MCF 10A (cell line): ENCODE results near the gene MKNK2. TPM values are rescaled to one million over a fixed set of nuclear protein-coding genes. Genes with fewer than 3 reads are reported as not detected.

ENCODE experiments used
- BruUV-seq: library from RNA; stranded (reverse); fragments of 400-500 nt; replicated peaks from 2 replicates; lab custom pipeline; 2021; lab: Mats Ljungman, UMichigan
- CTCF ChIA-PET: fragments of 300-600 bp; sonication (Branson Sonifier 250); formaldehyde crosslinking; extraction: SDS; loops from one replicate; lab custom pipeline; 2021; ENCODE audit warnings: antibody characterized with exemption, inconsistent platforms; lab: Yijun Ruan, JAX
- POLR2A ChIA-PET: fragments of 300-600, 350-650 bp; sonication (Branson Sonifier 250); formaldehyde crosslinking; extraction: SDS; loops from one replicate; lab custom pipeline; 2020; ENCODE audit warnings: antibody characterized with exemption, inconsistent platforms; lab: Yijun Ruan, JAX
- DNase-seq: peaks from one replicate; pipeline ENCODE4 v3.0.0-alpha.2; 2018; ENCODE audit not compliant: unreplicated experiment
- H3K27ac Mint-ChIP-seq: one replicate; pipeline ENCODE4 v1.8.0; 2022; ENCODE audit warnings: mild to moderate bottlenecking, low read depth, mixed read lengths; ENCODE audit not compliant: unreplicated experiment
- H3K27me3 Mint-ChIP-seq: one replicate; pipeline ENCODE4 v1.8.0; 2022; ENCODE audit warnings: mixed read lengths; ENCODE audit not compliant: insufficient read depth, unreplicated experiment
- H3K36me3 Mint-ChIP-seq: one replicate; pipeline ENCODE4 v1.8.0; 2022; ENCODE audit warnings: mild to moderate bottlenecking, moderate library complexity, mixed read lengths; ENCODE audit not compliant: insufficient read depth, unreplicated experiment
- H3K4me1 Mint-ChIP-seq: one replicate; pipeline ENCODE4 v1.8.0; 2022; ENCODE audit warnings: mixed read lengths; ENCODE audit not compliant: insufficient read depth, unreplicated experiment
- H3K4me3 Mint-ChIP-seq: one replicate; pipeline ENCODE4 v1.8.0; 2022; ENCODE audit warnings: mild to moderate bottlenecking, moderate library complexity, mixed read lengths; ENCODE audit not compliant: unreplicated experiment
- H3K9me3 Mint-ChIP-seq: one replicate; pipeline ENCODE4 v1.8.0; 2022; ENCODE audit warnings: mixed read lengths; ENCODE audit not compliant: unreplicated experiment
- intact Hi-C: fragments of 100-400 bp; cut with micrococcal nuclease; formaldehyde crosslinking; loops from 2 replicates; pipeline ENCODE4 v1.14.1; 2022
- total RNA-seq: library from RNA; stranded (reverse); gene quantifications from 2 replicates; pipeline ENCODE4 v1.2.3, GENCODE V29; 2022
- TF ChIP-seq, protein P1 (sequence below): fragments of 200-600 bp; IDR thresholded peaks from one replicate; pipeline ENCODE4 v1.8.0; 2022; ENCODE audit warnings: antibody characterized with exemption, mild to moderate bottlenecking; ENCODE audit not compliant: unreplicated experiment

Gene MKNK2
- total RNA-seq, 1 experiment from 2014 or later = 146 TPM

GRCh38 chr19:2042485-2043250 is 8.4 kb downstream of the MKNK2 start:
- Mint-ChIP-seq H3K9me3 (no peaks in the 10 kb centered on the region), H3K36me3 (peaks cover 60% of the 10 kb centered on the region), H3K27me3 (no peaks in the 10 kb centered on the region), H3K4me1 (peaks cover 14% of the 10 kb centered on the region), H3K27ac (peak overlapping the region; percentile 31), H3K4me3 (peak overlapping the region; percentile 56)
- ChIA-PET CTCF (interaction anchor here (0.6 to 1.8 kb wide), 6 partner anchors 11 to 478 kb away, joined by 3 to 6 read pairs (median 5); no protein-coding TSS in a partner anchor), POLR2A (interaction anchor here (0.5 to 4.4 kb wide), 14 partner anchors 10 to 1177 kb away, joined by 3 to 87 read pairs (median 4); partner anchors contain the start of gene MKNK2)
- DNase-seq = peak; percentile 67
- TF ChIP-seq, protein P1, sequence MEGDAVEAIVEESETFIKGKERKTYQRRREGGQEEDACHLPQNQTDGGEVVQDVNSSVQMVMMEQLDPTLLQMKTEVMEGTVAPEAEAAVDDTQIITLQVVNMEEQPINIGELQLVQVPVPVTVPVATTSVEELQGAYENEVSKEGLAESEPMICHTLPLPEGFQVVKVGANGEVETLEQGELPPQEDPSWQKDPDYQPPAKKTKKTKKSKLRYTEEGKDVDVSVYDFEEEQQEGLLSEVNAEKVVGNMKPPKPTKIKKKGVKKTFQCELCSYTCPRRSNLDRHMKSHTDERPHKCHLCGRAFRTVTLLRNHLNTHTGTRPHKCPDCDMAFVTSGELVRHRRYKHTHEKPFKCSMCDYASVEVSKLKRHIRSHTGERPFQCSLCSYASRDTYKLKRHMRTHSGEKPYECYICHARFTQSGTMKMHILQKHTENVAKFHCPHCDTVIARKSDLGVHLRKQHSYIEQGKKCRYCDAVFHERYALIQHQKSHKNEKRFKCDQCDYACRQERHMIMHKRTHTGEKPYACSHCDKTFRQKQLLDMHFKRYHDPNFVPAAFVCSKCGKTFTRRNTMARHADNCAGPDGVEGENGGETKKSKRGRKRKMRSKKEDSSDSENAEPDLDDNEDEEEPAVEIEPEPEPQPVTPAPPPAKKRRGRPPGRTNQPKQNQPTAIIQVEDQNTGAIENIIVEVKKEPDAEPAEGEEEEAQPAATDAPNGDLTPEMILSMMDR = no peak
- intact Hi-C loops = loop anchor here (2.0 kb wide), 1 partner anchor 24 kb away; no protein-coding TSS in a partner anchor
- BruUV-seq = no TSS peak

DNA sequence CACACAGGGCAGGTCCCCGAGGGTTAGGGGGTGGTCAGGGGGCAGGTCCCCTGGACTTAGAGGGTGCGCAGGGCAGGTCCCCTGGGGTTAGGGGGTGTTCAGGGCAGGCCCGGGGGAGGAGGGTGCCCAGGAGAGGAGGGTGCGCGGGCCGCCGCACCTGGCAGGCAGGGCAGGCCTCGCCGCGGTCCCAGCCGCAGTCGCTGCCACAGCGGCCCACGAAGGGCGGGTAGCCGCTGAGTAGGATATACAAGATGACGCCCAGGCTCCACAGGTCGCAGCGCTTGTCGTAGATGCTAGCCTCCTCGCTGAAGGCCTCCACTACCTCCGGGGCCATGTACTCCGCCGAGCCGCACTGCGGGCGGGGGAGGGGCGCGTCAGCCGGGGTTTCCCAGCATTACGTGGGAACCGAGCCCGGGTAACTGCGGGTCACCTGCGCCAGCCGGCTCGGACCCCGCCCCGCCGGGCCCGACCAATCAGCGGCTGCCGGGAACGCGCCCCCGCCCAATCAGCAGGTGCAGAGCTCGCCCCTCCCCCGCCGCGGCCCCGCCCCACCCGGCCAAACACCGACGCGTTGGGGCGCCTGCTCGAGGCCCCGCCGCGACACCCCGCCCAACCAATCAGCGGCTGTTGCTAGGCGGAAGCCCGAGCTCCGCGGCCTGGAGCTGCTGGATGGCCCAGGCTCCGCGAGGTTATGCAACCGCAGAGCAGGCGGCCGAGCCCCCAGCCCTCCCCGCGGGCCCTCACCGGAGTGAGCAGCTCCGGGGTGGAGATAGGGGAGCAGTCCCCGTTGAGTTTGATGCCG is 9.2 kb downstream of the MKNK2 start:
- ChIA-PET CTCF (interaction anchor here (1.2 to 1.8 kb wide), 2 partner anchors 9 to 10 kb away, joined by 4 to 6 read pairs; no protein-coding TSS in a partner anchor), POLR2A (interaction anchor here (0.5 to 4.4 kb wide), 14 partner anchors 9 to 1176 kb away, joined by 3 to 87 read pairs (median 4); partner anchors contain the start of gene MKNK2)
- no TSS peak for BruUV-seq
- Mint-ChIP-seq H3K27ac (peak overlapping the region; percentile 35), H3K27me3 (no peaks in the 10 kb centered on the region), H3K36me3 (peaks cover 62% of the 10 kb centered on the region), H3K4me1 (peaks cover 8% of the 10 kb centered on the region), H3K9me3 (no peaks in the 10 kb centered on the region), H3K4me3 (peak overlapping the region; percentile 60)
- TF ChIP-seq, protein P1 = no peak
- DNase-seq = peak; percentile 97
- intact Hi-C loops = loop anchor here (2.0 kb wide), 1 partner anchor 23 kb away; no protein-coding TSS in a partner anchor

DNA sequence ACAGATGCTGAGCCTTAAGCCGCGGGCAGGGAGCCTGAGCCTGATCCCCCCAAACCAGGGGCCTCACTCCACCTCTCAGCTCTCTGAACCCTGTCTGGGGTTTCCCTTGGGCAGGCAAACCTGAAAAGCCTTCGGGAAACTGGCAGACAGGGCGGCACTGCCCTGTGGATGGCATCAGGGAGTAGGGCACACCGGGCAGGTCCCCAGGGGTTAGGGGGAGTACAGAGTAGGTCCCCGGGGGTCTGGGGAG is 9.7 kb downstream of the MKNK2 start:
- no peak for DNase-seq
- intact Hi-C loops = no loop called here
- H3K4me1 Mint-ChIP-seq = peaks cover 8% of the 10 kb centered on the region
- TF ChIP-seq, protein P1 = no peak
- H3K9me3 Mint-ChIP-seq = no peaks in the 10 kb centered on the region
- H3K36me3 Mint-ChIP-seq = peaks cover 58% of the 10 kb centered on the region
- POLR2A ChIA-PET = interaction anchor here (0.9 to 4.4 kb wide), 5 partner anchors 8 to 46 kb away, joined by 3 to 87 read pairs (median 16); partner anchors contain the start of gene MKNK2
- peak overlapping the region; percentile 35 for H3K27ac Mint-ChIP-seq
- no TSS peak for BruUV-seq
- peak overlapping the region; percentile 60 for H3K4me3 Mint-ChIP-seq
- no peaks in the 10 kb centered on the region for H3K27me3 Mint-ChIP-seq
- CTCF ChIA-PET = interaction anchor here (1.2 kb wide), 1 partner anchor 9 kb away, joined by 4 read pairs; no protein-coding TSS in a partner anchor
